Stimulated activated CD8-positive, alpha-beta memory T cell treated with anti-CD3 and anti-CD28 coated beads, Interleukin-12 subunit alpha, Interleukin-12 subunit beta, amount 100 ng/mL, for 24 hours (primary cell): Measurements from ENCODE around the gene ACTL6B.
A peak's percentile ranks its signal among the peaks of the same experiment; 100 is the strongest.

Source experiments
- DNase-seq: peaks from one replicate; pipeline ENCODE4 v3.0.0-alpha.2; 2020; ENCODE audit errors: extremely low read depth

The ACTL6B gene

GRCh38 chr7:100683659-100684533 lies 27.6 kb upstream of the ACTL6B start:
- no peak for DNase-seq

GRCh38 chr7:100682991-100683658 lies 26.9 kb upstream of the ACTL6B start:
- DNase-seq, result no peak

GRCh38 chr7:100682228-100682741 lies 26.0 kb upstream of the ACTL6B start:
- DNase-seq, result no peak

- no peak for DNase-seq
These were observed 25.4 kb upstream of the ACTL6B start for GRCh38 chr7:100681491-100682227.

- DNase-seq, result no peak
These were observed 24.5 kb upstream of the ACTL6B start for GRCh38 chr7:100680576-100681271.

- DNase-seq, result no peak
These were observed 23.8 kb upstream of the ACTL6B start for GRCh38 chr7:100679927-100680575.

GRCh38 chr7:100679129-100679926 lies 23.1 kb upstream of the ACTL6B start:
- DNase-seq, result no peak

GRCh38 chr7:100678291-100678984 lies 22.2 kb upstream of the ACTL6B start:
- DNase-seq, result no peak

GRCh38 chr7:100677308-100678267 lies 21.3 kb upstream of the ACTL6B start:
- no peak for DNase-seq

GRCh38 chr7:100676501-100677306 lies 20.5 kb upstream of the ACTL6B start:
- DNase-seq, result no peak

GRCh38 chr7:100675581-100676350 lies 19.5 kb upstream of the ACTL6B start:
- no peak for DNase-seq

- no peak for DNase-seq
These were observed 18.8 kb upstream of the ACTL6B start for GRCh38 chr7:100675105-100675451.

- DNase-seq, result no peak
These were observed 18.3 kb upstream of the ACTL6B start for GRCh38 chr7:100674411-100675104.

GRCh38 chr7:100673942-100674410 lies 17.7 kb upstream of the ACTL6B start:
- no peak for DNase-seq

- DNase-seq, result peak; percentile 94
These were observed 17.2 kb upstream of the ACTL6B start, which contains the start of gene GNB2 for GRCh38 chr7:100673302-100673941. TSS of gene GNB2 (plus strand) at chr7:100673740. CDS start at chr7:100676266, 2,526 bp downstream.
